Activated naive CD8-positive, alpha-beta T cell treated with anti-CD3 and anti-CD28 coated beads, Interleukin-2, amount 50 U/mL, for 16 hours (primary cell): ENCODE data around the gene GPR39.

ENCODE experiments used
- DNase-seq: peaks from one replicate; pipeline ENCODE4 v3.0.0-alpha.2; 2020; ENCODE audit warnings: low read depth, low spot score

GPR39 gene

DNA sequence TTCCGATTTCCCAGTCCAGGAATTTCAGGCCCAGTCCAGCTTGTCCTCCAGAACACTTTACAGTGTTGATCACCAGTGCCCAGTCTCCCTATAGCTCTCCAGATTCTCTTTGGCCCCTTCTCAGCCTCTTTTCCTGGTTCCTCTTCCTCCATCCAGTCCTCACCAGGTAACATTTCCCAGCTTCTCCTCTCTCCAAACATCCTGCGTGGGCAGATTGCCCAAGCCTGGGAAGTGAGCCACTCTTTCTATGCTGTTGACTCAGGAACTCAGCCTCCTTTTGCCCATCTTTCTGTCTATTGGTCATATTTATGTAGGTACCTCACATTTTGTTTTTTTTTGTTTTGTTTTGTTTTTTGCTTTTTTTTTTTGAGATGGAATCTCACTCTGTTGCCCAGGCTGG, 144.0 kb downstream of the GPR39 start:
- DNase-seq, result no peak

DNA sequence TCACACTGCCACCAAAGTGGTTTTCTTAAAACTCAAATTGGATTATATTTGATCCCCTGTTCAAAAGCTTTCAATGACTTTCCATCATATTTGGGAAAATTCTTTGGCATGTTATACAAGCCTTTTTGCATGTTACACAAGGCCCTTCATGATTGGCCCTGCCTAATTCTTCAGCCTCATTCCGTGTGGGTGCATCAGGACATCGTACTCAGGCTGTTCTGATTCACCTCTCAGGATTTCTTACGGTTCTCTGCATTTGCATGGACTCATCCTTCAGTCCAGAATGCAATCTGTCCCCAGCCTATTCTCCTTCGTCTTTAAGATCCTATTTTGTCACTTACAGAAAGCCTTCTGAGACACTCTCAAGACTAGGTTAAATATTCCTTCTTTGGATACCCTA, 145.6 kb downstream of the GPR39 start:
- no peak for DNase-seq

- DNase-seq, result no peak
Observed at GRCh38 chr2:132564065-132564464, 147.5 kb downstream of the GPR39 start.

DNA sequence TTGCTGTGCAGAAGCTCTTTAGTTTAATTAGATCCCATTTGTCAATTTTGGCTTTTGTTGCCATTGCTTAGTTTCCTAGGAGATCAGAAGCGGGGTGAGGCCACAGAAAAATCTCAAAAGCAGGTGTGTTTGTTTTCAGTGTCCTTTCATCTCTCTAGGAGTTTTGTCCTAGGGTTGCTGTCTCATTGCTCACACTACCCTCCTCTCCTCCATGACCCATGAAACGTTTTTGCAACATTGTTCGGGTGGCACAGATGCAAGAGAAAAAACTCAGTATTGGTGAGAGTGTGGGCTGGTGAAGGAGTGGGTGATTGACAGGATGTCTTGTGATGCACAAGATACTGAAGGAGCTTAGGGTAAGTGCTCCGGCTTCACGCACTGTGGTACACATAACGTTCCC, 149.8 kb downstream of the GPR39 start:
- no peak for DNase-seq

DNA sequence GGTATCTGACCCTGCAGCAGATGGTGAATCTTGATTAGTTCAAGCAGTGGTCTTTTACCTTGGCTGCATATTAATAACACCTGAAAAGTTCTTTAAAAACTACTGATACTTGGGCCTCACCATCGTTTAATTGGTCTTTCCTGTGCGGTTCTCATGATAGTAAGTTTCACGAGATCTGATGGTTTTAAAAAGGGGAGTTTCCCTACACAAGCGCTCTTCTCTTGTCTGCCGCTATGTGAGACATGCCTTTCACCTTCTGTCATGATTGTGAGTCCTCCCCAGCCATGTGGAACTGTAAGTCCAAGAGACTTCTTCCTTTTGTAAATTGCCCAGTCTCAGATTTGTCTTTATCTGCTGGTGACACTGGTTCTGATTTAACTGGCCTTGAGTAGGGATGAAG, 151.1 kb downstream of the GPR39 start:
- no peak for DNase-seq

GRCh38 chr2:132568656-132569055, 152.1 kb downstream of the GPR39 start:
- no peak for DNase-seq

- DNase-seq, result no peak
Observed at GRCh38 chr2:132573444-132574007, 156.9 kb downstream of the GPR39 start.

GRCh38 chr2:132577686-132578085, 161.1 kb downstream of the GPR39 start:
- DNase-seq, result no peak

GRCh38 chr2:132581591-132581990, 165.0 kb downstream of the GPR39 start:
- no peak for DNase-seq

DNA sequence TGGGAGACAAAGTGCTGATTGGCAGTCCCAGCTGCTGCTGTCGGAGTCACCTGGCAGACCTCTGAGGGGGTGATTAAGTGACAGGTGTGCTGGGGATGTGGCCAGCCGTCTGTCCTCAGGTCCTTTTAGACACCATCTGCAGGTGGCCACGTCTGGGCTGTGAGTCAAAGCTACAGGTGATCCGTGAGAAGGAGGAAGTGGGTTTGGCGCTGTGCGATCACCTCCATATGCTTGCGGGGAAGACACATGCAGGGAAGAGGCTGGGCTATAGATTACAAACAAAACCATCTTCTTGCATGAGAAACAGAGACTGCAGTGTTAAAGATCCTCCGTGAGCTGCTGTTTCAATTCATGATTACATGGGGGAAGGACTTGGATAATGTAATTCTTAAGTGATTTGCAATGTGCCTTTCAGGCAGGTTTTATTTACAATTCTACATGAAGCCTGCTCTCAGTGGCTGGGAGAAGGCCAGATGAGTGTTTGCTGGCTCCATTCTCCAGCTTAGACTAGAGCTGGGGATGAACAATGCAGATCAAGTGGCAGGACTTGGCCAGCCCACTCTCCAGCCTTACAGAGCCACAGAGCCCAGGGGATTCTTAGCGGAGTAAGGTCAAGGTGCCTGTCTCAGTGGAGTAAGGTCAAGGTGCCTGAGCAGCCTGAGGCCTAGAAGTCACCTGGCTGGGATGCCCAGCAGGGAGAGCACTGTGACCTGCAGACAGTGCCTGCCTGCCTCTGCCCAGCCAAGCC, 165.6 kb downstream of the GPR39 start:
- DNase-seq, result no peak

GRCh38 chr2:132583666-132584360, 167.2 kb downstream of the GPR39 start:
- no peak for DNase-seq

DNA sequence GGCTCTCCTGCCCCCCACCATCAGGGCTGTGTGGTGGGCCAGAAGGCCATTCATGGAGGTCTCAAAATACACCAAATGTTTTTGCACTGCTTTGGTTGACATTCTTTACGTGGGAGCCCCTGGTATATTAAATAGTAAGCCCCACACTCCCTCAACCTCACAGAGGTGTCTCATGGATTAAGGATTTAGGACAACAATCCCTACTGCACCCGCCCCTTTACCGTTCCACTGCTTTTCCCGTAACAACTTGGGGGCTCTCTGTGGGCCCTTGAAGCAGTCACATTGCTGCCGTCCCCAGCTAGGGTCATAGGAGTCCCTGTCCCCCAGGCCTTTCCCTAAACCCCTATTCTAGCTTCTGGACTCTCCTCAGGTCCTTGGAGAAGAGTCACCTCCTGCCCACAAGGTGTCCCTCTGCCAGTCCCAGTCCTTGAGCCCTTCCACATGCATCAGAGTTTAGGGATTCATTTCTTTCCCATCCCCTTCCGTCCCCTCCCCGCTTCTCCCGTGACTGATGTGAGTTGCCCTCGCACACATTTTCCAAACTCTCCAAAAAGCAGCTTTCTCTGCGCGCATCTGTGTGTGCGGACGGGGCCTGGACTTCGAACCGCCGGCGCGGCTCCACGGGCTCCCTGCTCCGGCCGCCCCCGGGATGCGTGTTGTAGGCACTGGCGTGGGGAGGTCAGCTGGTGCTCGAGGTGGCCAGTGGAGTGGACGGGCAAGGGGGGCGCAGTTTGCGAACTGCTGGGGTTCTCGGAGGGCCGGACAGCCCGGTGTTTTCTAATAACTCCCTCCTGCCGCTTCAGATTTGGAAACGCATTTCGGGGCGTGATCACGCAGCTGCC, 168.6 kb downstream of the GPR39 start:
- no peak for DNase-seq

DNA sequence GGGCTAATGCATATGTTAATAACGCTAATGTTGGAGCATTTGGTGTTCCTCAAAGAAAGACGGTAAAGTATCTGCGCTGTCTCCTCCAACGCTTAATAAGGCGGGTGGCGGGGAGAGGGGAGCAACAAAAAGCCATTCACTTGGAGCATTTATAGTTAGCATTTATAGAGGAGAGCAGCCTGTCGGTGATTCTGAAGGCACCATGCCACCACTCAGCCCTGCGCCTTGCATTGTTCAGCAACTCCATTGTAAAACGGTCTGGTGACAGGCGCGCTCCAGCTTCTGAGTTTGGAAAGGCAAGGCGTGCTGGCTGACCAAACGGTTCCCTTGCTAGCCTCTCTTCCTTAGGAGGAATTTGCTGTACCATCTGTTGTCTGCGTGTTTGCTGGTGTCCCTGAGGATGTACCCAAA, 169.5 kb downstream of the GPR39 start:
- no peak for DNase-seq

DNA sequence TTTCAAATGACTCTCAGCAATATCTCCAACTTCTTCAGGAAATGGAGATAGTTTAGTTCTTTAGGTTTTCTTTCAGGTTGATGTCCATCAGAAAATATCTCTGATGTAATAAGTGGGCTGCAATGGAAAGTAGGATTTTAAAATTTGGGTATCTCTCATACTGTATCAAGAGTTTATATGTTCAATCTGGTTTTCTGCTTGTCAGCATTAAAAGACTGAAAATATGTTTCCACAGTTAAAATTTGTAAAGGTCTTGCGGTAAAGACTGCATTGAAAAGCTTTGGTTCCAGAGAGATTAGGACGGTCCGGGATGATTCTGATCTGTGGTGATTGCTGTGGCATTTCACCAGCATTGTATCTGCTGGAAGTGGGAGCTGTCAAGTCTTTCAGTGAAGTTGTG, 170.2 kb downstream of the GPR39 start:
- DNase-seq, result no peak

- no peak for DNase-seq
Observed at GRCh38 chr2:132588576-132588975, 172.0 kb downstream of the GPR39 start.

GRCh38 chr2:132589111-132589830, 172.7 kb downstream of the GPR39 start:
- no peak for DNase-seq

GRCh38 chr2:132589966-132590365, 173.4 kb downstream of the GPR39 start:
- no peak for DNase-seq

DNA sequence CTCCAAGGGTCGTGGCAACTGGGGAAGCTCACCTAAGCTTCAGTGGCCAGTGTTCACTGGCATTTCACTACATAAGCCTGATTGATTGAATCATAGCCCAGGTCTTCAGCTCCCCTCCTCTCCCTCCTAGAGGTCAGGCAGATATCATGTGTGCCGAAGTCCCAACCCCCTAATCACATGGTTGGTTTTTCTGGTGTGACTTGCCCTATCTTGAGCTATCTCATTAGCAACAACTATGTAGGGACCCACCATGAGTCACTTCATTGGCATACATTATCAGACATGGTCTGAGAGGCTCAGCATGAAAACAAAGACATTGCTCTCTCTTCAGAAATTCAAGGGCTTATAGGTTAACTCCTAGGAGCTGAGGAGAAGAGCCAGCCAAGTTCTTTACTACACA, 176.6 kb downstream of the GPR39 start:
- no peak for DNase-seq

- DNase-seq, result no peak
Observed at GRCh38 chr2:132595186-132595585, 178.6 kb downstream of the GPR39 start.

DNA sequence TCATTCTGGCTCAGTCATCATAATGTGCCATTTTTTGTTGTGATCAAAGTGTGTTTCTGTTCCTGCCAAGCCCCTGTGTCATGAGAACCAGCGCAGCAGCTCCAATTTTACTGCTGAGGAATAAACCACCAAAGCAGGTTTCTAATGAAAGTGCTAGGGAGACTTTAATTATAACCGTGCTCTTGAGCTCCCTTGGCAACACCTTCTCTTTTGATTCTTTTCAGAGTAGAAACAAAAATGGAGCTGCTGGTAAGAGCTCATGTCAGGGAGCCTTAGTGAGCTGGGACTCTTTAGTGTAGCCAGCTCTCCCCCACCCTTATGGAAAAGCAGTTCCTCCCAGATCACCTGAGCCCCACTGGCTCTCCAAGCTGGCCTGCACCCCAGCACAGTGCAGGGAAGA, 179.1 kb downstream of the GPR39 start:
- no peak for DNase-seq

DNA sequence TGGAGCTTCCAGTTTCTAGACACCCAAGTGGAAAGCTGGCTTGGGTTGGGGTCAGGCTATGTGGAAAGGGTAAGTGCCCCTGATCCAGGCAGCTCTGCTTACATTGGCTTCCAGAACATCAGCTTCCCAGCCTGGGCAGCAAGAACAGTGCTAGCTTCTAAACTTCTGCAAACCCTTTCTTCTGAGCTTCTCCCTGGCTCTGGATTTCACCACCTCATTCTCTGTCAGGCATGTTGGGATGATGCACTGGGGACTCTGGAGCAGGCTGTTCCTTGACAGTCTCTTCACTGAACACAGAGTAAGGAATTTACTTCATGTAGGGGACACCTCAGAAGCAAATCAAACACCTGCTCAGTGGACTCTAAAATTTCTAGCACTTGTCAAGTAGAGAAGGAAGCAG, 180.6 kb downstream of the GPR39 start:
- DNase-seq, result no peak
